ENCODE results near the gene PUDP.

GRCh38 chrX:7146703-7147412, 1.1 kb downstream of the PUDP start:
- TF ChIP-seq CTCF (IDR thresholded peaks at IDR 0.05) (no peak), POLR2A (IDR thresholded peaks at IDR 0.05) (no peak), POLR2AphosphoS5 (IDR thresholded peaks at IDR 0.05) (no peak)
